HG03469 (cell line): ENCODE results near the gene ZNF831.

Experiments used
- ATAC-seq: cut with Tn5 transposase; IDR thresholded peaks from one replicate; pipeline ENCODE4 v1.9.1; 2021; ENCODE audit warnings: mild to moderate bottlenecking, moderate library complexity, moderate number of reproducible peaks; ENCODE audit not compliant: unreplicated experiment

Gene ZNF831

DNA sequence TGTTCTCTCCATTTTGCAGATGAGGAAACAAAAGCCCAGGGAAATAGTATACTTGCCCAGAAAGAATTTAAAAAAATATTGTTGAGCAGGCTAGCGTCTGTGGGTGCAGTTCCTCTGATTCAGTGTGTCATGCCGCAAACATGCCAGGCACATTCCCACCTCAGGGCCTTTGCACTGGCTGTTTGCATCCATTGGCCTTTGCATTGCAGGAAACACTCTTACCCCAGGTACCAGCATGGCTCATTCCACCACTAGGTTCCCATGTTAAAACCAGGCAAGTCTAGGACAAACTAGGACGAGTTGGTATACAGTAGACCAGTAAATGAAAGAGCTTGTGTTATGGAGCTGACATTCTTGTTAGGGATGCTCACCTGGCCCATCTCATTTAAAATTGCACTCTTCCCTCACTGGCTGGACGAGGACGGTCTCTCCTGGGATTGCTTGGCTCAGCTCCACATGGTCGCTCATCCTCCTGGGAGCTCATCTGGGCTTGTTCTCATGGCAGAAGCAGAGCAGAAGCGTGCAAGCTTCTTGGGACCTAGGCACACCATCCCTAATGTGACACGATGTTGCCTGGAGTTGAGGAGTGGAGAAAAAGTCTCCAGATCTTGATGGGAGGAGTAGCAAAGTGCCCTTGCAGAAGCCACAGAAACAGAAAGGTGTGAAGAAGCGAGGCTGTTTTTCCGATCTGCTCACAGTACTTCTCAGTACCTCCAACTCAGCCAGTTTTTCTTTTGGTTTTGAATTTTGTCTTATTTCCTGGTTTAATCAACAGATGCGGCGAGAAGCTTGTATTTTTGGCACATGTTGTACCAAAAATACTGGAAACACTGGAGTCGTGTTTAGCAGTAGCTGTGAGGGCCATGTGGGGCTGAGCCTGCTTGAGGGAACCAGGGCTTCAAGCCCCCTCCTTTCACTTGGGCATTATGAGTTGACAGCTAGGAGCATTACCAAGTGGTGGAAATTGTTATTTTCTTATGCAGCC lies 13.9 kb downstream of the ZNF831 start:
- ATAC-seq, result no peak

GRCh38 chr20:59178983-59179595 lies 15.5 kb downstream of the ZNF831 start:
- ATAC-seq, result no peak

- no peak for ATAC-seq
Observed at GRCh38 chr20:59179988-59180387, 16.4 kb downstream of the ZNF831 start.

DNA sequence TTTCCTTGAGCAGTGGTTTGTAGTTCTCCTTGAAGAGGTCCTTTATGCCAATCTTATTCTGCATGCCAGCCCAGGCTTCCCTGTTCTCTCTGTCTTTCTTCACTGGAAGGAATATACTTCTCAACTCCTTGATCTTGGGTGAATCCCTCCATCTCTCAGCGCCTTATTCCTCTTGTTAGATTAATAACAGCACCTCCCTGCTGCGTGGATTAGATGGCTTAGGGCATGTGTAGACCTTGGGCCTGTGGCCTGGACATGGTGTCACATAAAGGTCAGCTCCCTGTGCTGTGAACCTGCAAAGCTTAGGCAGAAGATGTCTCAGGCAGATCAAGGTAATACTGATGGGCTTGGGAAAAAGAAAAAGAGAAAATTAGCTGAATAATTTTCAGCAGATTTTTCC lies 18.3 kb downstream of the ZNF831 start:
- no peak for ATAC-seq

DNA sequence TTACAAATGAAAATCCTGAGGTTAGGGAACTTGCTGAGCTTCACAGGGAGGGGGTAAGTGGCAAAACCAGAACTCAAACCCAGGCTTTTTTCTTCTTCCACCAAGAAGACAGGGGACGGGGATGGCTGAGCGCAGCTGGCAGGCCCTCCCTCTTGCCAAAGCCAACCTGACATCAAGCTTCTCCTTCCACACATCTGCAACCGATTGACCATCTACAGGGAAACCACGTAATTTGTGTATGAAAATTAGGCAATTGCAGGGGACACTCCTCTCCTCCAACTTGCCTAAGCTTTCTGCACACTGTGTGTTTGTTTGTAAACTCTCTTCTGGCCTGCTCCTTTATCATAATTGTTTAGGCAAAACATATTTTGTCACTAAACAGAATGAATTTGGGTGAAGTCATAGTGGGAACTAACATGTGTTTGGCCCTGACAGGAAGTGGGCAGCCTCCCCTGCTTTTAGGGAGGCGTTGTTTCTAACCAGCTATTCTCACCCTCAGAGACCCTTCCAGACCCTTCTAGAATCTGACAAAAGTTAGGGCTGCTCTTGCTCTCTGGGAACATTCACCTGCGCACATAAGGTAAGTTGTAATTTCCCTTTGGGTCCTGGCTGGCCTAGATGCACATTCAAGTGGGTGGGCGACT lies 18.9 kb downstream of the ZNF831 start:
- no peak for ATAC-seq

- ATAC-seq, result no peak
Observed at GRCh38 chr20:59183751-59184150, 20.1 kb downstream of the ZNF831 start.

GRCh38 chr20:59184880-59185447 lies 21.3 kb downstream of the ZNF831 start:
- no peak for ATAC-seq

- no peak for ATAC-seq
Observed at GRCh38 chr20:59185809-59186208, 22.2 kb downstream of the ZNF831 start.

DNA sequence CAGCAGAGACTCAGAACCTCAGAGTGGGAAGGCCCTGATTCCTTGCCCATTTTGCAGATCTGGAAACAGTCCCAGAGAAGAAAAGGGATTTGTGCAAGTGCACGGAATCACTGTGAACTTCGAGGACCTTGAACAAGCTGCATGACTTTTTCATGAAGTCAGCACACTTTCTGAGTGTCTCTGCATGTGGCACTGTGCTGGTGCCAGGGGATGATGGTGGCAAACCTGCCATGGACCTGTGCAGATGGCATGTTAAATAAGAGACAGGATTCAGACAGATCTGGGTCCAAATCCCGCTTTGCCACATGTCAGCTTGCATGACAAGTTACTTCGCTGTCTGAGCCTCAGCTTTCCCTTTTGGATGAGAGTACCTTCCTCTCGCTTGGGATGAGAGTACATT lies 26.8 kb downstream of the ZNF831 start:
- ATAC-seq, result no peak

GRCh38 chr20:59191036-59191755 lies 27.6 kb downstream of the ZNF831 start:
- no peak for ATAC-seq

DNA sequence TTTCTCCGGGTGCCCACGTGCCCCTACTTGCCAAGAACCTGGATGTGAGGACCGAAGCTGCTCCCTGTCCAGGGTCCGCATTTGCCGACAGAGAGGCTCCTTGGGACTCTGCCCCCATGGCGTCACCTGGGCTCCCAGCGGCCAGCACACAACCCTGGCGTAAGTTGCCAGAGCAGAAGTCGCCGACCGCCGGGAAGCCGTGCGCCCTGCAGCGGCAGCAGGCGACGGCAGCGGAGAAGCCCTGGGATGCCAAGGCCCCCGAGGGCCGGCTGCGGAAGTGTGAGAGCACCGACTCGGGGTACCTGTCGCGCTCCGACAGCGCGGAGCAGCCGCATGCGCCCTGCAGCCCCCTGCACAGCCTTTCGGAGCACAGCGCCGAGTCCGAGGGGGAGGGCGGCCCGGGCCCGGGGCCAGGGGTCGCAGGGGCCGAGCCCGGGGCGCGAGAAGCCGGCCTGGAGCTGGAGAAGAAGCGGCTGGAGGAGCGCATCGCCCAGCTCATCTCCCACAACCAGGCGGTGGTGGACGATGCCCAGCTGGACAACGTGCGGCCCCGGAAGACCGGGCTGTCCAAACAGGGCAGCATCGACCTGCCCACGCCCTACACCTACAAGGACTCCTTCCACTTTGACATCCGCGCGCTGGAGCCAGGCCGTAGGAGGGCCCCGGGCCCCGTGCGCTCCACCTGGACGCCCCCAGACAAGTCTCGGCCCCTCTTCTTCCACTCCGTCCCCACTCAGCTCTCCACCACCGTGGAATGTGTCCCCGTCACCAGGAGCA lies 28.3 kb downstream of the ZNF831 start:
- ATAC-seq, result no peak

- ATAC-seq, result no peak
Observed at GRCh38 chr20:59192533-59192896, 28.9 kb downstream of the ZNF831 start.

- ATAC-seq, result no peak
Observed at GRCh38 chr20:59193325-59193724, 29.7 kb downstream of the ZNF831 start.

GRCh38 chr20:59194023-59194935 lies 30.7 kb downstream of the ZNF831 start:
- no peak for ATAC-seq

DNA sequence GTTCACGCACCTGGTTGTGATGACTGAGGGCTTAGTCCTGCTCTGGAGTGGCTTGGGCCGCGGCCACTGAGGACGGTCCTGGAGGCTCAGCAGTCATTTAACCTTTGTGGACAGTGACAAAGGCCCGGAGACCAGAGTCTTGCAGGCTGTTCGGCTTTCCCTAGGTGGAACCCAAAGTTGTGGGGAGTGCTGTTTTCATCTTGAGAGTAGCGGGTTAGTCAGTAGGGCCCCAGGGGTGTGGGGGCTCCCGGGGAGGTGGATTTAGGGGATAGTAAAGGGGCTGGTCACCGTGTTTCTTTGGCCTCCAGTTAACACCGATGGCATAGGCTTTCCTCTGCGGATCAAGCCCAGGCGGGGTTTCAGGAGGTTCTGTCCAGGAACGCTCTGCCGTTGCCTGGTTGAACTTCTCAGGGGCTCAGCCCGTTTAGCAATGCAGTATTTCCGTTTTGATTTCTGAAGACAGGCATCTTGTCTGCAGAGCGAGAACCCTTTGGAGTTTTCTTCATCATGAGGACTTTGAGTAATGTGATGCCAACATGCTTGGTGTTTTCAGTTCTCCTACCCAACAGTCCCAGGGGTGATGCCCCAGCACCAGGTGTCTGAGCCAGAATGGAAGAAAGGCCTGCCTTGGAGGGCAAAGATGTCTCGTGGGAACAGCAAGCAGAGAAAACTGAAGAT lies 31.8 kb downstream of the ZNF831 start:
- ATAC-seq, result no peak

- ATAC-seq, result no peak
Observed at GRCh38 chr20:59204165-59204894, 40.7 kb downstream of the ZNF831 start.

- ATAC-seq, result no peak
Observed at GRCh38 chr20:59205044-59205443, 41.4 kb downstream of the ZNF831 start.

DNA sequence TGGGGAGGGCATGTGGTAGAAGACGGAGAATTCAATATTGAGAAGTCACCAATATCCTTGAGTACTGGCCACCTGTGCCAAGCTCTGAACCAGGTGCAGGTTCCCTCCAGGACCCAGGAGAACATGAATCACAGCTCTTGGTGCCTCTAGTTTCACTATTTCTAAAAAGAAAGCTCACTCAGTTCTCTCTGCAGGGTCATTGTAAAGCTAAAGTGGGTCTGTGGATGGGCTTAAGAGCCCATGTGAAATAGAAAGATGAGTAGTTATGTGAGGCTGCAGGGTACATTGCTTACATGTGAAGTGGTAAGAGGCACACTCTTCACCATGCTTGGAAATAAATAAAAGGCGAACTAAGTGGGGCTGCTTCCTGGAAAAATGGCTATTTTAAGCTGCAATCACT lies 43.6 kb downstream of the ZNF831 start:
- ATAC-seq, result no peak
